Measurements from ENCODE around the gene C5orf58.

Gene C5orf58

DNA sequence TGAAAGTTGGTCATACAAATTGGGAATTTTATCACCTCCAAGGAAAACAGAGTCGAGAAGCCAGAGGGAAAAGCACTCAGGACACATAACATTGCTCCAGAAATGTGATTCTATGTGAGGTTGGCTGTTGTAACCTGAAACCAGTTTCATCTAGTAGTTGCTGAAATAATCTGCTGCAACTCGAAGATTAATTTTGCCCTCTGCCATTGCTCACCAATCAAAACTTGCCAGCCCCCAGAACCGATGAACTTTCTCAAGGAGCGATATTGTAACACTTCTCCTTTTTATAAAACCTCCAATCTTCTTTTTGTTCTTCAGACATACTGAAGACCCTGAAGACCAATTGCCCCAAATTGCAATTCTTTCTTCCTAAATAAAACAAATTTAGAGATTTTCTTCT is 31.1 kb downstream of the C5orf58 start:
- H3K4me3 ChIP-seq (ENCODE audit: low read depth, low read length): no peak overlapping the region
- TF ChIP-seq CTCF (conservative IDR thresholded peaks at IDR 0.05; ENCODE audit: low read depth, low read length): no peak
- DNase-seq (ENCODE audit: low read depth): no peak

GRCh38 chr5:170265522-170265921 is 32.7 kb downstream of the C5orf58 start:
- peak; percentile 22 for DNase-seq (ENCODE audit: low read depth)
- H3K4me3 ChIP-seq (ENCODE audit: low read depth, low read length): no peak overlapping the region
- TF ChIP-seq CTCF (conservative IDR thresholded peaks at IDR 0.05; ENCODE audit: low read depth, low read length): no peak

DNA sequence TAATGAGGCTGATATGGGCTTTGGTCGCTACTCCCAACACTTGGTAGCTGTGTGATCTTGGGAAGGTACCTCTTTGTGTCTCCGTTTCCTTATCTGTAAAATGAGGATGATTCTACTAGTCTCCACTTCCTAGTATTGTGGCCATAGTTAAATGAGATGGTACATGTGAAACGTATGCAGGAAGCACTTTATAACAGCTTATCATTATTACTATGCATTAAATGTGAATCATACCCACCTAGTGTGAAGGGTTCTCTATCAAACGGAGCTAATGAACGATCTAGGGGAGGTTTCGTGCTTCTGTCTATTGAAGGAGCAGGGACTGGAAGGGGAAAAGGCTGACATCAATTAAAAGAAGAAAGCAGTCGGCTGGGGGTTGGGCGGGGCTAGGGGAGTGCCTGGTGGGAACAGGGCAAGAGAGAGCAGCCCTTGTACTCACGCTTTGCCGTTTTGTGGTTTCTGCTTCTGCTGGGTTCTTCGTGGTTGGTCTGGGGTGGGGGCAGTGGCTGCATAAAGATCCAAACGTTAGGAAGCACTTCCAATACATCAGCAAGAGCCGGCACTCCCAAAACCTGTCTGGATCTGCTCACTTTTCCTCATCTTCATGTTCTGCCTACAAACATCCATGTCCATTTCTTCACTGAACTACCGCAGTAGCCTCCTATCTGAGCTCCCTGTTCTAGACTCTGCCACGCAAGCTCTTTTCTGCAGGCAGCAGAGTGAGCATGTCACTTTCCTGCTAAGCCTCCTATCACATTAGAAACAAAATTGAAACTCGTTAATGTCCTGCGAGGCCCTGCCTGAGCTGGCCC is 34.0 kb downstream of the C5orf58 start:
- no peak overlapping the region for H3K4me3 ChIP-seq (ENCODE audit: low read depth, low read length)
- DNase-seq (ENCODE audit: low read depth): no peak
- no peak for TF ChIP-seq CTCF (conservative IDR thresholded peaks at IDR 0.05; ENCODE audit: low read depth, low read length)

DNA sequence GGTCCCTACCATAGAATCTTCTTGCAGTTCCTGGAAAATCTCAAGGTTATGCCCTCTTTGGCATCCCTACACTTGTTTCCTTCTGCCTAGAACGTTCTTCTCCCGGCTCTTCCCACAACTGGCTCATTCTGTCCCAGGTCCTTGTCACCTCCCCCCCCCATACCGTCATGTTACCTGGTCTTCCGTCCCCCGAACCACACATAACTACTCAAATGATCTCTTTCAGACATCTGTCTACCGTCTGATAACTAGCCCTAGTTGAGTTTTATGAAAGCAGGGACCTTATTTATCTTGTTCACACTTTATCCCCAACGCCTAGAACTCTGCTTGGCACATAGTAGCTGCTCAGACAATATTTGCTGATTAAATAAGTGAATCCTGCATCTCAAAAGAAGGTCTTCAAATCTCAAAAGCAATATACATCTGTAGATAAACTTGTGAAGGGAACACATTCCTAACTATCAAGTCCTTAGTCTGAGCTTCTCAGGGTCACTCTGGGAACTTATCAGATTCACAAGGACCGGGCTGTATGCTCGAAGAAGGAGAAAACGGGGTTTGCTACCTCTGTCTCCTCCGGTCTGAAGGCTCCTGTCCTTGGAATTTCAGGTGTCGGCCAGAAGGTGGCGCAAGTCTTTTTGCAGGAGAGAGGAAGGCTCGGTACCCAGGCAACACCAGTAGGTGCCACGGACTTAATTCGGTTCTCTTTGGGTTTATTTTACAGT is 34.8 kb downstream of the C5orf58 start:
- H3K4me3 ChIP-seq (ENCODE audit: low read depth, low read length): peak overlapping the region; percentile 37
- peak; percentile 92 for DNase-seq (ENCODE audit: low read depth)
- peak; percentile 96 for TF ChIP-seq CTCF (conservative IDR thresholded peaks at IDR 0.05; ENCODE audit: low read depth, low read length)

DNA sequence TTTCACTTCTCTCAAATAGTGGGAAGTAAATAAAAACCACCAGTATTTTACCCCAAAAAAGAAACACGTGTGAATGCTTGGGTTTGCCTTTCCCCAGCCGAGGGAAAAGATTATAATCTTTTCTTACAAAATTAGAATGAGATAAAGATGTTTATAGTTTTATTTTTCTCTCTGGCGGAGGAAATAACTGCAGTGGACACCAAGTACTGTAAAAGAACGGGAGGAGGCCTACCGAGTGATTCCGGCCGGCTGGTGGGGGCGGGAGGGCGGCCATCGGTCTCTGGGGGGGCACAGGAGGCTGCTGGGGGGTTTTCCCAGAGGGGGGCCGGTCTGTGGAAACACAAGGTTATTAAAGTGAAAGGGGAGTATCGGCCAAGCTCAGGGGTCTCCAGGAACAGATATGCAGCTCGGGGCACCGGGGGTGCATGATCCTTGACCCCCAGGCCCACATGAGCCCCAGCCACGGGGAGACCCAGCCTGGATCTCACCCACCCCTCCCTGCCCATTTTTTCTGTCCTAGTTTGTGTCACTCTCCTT is 35.4 kb downstream of the C5orf58 start:
- DNase-seq (ENCODE audit: low read depth): no peak
- H3K4me3 ChIP-seq (ENCODE audit: low read depth, low read length): peak overlapping the region; percentile 37
- no peak for TF ChIP-seq CTCF (conservative IDR thresholded peaks at IDR 0.05; ENCODE audit: low read depth, low read length)

- no peak overlapping the region for H3K4me3 ChIP-seq (ENCODE audit: low read depth, low read length)
- TF ChIP-seq CTCF (conservative IDR thresholded peaks at IDR 0.05; ENCODE audit: low read depth, low read length): no peak
- no peak for DNase-seq (ENCODE audit: low read depth)
Measured at GRCh38 chr5:170268884-170269283, 36.1 kb downstream of the C5orf58 start.
